Activated T-helper 17 cell treated with anti-CD3 and anti-CD28 coated beads, Interleukin-2, amount 50 U/mL, for 72 hours (primary cell): Measurements from ENCODE around the gene TFAP2B. TPM values are rescaled to one million over a fixed set of nuclear protein-coding genes. Genes with fewer than 3 reads are reported as not detected.

Experiments used
- ATAC-seq: fragments of 150-1000 bp; cut with Tn5 transposase; replicated peaks from 2 replicates; pipeline ENCODE4 v1.10.0; 2021; ENCODE audit warnings: mild to moderate bottlenecking, moderate library complexity
- H3K27ac Mint-ChIP-seq: one replicate; pipeline ENCODE4 v1.8.0; 2022; ENCODE audit warnings: mixed read lengths
- H3K27me3 Mint-ChIP-seq: one replicate; pipeline ENCODE4 v1.8.0; 2022; ENCODE audit warnings: mixed read lengths
- H3K36me3 Mint-ChIP-seq: one replicate; pipeline ENCODE4 v1.8.0; 2022; ENCODE audit warnings: low read depth, mild to moderate bottlenecking, mixed read lengths
- H3K4me1 Mint-ChIP-seq: one replicate; pipeline ENCODE4 v1.8.0; 2022; ENCODE audit warnings: mixed read lengths
- H3K4me3 Mint-ChIP-seq: one replicate; pipeline ENCODE4 v1.8.0; 2022; ENCODE audit warnings: mild to moderate bottlenecking, mixed read lengths
- H3K9me3 Mint-ChIP-seq: one replicate; pipeline ENCODE4 v1.8.0; 2022; ENCODE audit warnings: mixed read lengths
- total RNA-seq, 2 donors: library from RNA; stranded (reverse); gene quantifications; one replicate each; pipeline ENCODE4 v1.2.3, GENCODE V29; 2022

TFAP2B gene
- total RNA-seq, 2 donors from 2014 or later = not detected

- Mint-ChIP-seq H3K9me3 (no peaks in the 10 kb centered on the region), H3K4me3 (no peak overlapping the region), H3K27ac (no peak overlapping the region), H3K4me1 (no peaks in the 10 kb centered on the region), H3K27me3 (peaks cover 44% of the 10 kb centered on the region), H3K36me3 (no peaks in the 10 kb centered on the region)
- ATAC-seq = no peak
Observed at GRCh38 chr6:50834929-50835410, 16.3 kb downstream of the TFAP2B start.

DNA sequence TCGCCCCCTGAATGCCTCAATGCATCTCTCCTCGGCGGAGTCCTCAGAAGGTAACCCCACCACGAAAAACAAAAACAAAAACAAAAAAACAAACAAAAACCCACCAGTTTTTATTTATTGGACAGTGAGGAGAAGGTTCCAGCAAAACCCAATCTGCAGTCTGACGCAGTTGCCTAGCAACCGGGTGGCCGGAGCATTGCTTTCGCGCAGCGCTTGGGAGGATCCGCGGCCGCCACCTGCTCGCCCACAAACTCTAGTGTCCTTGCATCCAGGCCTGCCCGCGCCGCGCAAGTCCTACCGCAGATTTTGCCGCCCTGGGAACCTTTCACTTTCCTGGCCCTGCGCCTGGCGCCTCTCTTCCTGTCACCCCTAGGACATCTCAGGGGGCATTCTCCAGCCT is 17.6 kb downstream of the TFAP2B start:
- Mint-ChIP-seq H3K4me1 (no peaks in the 10 kb centered on the region), H3K9me3 (no peaks in the 10 kb centered on the region), H3K27me3 (peaks cover 52% of the 10 kb centered on the region), H3K27ac (no peak overlapping the region), H3K4me3 (no peak overlapping the region), H3K36me3 (no peaks in the 10 kb centered on the region)
- ATAC-seq = no peak

DNA sequence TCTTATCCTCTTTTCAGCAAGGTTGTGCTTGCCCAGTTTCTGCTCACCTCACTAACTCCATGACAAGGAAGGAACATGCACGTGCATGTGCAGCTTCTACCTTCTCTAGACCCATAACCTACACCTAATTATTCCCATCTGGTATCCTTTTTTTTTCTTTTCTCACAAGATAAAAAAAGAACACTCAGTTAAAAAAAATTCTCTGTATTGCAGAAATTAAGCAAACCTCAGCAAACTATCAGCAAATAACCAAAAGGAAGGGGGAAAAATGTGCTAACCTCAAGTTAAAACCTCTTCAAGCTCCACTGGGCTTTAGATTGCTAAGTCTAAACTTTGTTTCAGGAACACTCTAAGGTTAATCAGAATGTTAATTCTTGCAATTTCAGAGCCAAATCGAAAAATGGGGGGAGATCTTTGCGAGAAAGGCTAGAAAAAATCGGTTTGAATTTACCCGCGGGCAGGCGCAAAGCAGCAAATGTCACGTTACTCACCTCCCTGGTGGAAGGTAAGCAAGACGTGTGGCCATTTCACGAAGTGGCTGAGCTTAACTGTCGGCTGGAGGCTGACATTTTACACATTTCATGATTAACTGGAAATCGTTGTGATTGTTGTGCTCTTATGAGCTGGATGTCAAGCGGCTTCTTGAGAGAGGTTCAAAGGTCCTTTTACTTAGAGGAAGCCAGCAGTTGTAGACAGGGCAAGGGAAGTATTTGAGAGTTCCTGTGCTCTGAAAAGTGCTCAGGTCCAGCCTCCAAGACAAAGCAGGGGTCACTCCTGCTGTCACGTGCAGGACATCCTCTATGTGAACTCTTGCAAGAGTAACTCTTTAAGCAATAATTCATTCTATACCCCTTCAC is 19.1 kb downstream of the TFAP2B start:
- no peaks in the 10 kb centered on the region for H3K4me1 Mint-ChIP-seq
- H3K27ac Mint-ChIP-seq = no peak overlapping the region
- no peaks in the 10 kb centered on the region for H3K36me3 Mint-ChIP-seq
- peaks cover 58% of the 10 kb centered on the region for H3K27me3 Mint-ChIP-seq
- no peaks in the 10 kb centered on the region for H3K9me3 Mint-ChIP-seq
- H3K4me3 Mint-ChIP-seq = no peak overlapping the region
- no peak for ATAC-seq

DNA sequence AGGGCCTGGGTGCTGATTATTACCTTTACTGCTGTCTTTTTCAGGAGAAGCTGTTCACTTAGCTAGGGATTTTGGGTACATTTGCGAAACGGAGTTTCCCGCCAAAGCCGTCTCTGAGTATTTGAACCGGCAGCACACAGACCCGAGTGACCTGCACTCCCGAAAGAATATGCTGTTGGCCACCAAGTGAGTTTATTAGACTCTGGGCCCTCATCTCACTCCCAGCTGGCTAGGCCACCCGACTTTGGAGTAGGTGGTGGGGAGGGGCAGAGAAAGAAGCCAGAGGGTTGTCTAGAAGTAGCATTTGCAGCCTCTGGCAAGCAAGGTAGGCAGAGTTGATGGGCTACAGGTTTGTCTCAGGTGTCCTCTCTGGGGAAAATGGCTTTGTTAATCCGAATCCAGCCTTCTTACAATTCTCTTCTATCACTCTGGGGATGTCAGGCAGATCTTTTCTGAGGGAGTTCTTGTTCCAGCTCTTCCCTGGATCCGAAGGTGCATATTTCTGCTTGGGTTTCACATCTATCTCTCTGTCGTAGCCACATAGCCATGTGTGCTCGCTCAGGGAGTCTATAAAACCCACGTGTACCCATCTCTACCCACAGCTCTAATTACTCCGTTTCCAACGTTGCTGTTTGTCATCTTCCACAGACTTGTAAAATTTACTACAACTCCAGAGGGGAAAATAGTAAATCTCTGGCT is 21.6 kb downstream of the TFAP2B start:
- H3K9me3 Mint-ChIP-seq = no peaks in the 10 kb centered on the region
- H3K27ac Mint-ChIP-seq = no peak overlapping the region
- H3K4me3 Mint-ChIP-seq = no peak overlapping the region
- no peak for ATAC-seq
- H3K4me1 Mint-ChIP-seq = no peaks in the 10 kb centered on the region
- peaks cover 64% of the 10 kb centered on the region for H3K27me3 Mint-ChIP-seq
- no peaks in the 10 kb centered on the region for H3K36me3 Mint-ChIP-seq

DNA sequence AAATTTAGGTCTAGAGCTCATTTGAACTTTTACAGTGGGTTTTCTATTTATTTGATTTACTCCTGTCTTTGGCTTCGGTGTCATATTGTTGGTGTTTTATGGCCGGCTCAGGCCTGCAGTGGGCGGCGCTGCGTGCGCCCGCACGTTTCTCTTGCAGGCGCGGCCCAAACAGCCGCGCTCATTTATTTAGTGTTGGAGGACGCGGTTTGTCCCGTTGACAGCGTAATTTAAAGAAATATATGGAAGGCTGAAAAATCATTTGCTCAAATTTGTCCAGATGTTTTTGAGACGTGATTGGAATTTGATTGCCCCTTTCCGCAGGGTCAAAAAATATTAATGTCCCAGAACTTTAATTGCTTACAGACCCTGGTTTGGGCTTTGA is 22.1 kb downstream of the TFAP2B start:
- no peak for ATAC-seq
- Mint-ChIP-seq H3K4me1 (no peaks in the 10 kb centered on the region), H3K9me3 (no peaks in the 10 kb centered on the region), H3K4me3 (no peak overlapping the region), H3K27ac (no peak overlapping the region), H3K27me3 (peaks cover 62% of the 10 kb centered on the region), H3K36me3 (no peaks in the 10 kb centered on the region)

DNA sequence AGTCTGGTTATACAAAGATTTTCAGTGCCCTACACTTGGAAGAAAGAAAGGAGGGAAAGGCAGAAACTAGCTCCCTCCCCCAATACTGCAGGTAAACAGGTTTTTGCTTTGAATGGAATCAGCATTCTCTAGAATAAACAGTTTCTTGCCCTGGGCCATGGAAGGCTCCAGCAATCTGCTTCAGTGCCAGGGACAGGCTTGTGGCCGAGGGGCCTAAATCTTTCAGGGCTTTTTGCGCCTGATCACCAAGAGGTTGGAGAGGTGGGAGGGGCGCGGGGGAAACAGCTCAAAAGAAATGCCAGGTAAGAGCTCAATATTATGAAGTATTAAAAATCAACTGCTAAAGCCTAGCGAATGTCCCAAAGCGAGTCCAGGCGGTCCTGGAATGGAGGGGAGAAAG is 23.8 kb downstream of the TFAP2B start:
- Mint-ChIP-seq H3K4me3 (no peak overlapping the region), H3K36me3 (peaks cover 9% of the 10 kb centered on the region), H3K27ac (no peak overlapping the region), H3K9me3 (no peaks in the 10 kb centered on the region), H3K27me3 (peaks cover 65% of the 10 kb centered on the region), H3K4me1 (no peaks in the 10 kb centered on the region)
- no peak for ATAC-seq

DNA sequence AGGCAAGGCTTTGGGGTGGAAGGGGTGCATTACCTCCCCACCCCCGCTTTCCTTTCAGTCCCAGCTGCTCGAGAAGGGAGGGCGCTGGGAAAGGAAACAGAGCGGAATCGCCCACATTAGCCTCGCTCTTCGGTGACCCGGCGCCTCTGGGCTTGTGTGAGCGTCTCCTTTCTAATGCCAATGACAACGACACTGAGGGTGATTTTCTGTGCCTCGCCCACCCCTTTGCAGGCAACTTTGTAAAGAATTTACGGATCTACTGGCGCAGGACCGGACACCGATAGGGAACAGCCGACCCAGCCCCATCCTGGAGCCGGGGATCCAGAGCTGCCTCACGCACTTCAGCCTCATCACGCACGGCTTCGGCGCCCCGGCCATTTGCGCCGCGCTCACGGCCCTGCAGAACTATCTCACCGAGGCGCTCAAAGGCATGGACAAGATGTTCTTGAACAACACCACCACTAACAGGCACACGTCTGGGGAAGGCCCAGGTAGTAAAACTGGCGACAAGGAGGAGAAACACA is 24.3 kb downstream of the TFAP2B start:
- Mint-ChIP-seq H3K27ac (no peak overlapping the region), H3K4me3 (no peak overlapping the region), H3K27me3 (peaks cover 64% of the 10 kb centered on the region), H3K4me1 (no peaks in the 10 kb centered on the region), H3K9me3 (no peaks in the 10 kb centered on the region), H3K36me3 (peaks cover 9% of the 10 kb centered on the region)
- ATAC-seq = no peak

- no peaks in the 10 kb centered on the region for H3K4me1 Mint-ChIP-seq
- no peak for ATAC-seq
Observed at GRCh38 chr6:50843842-50844241, 25.2 kb downstream of the TFAP2B start.

GRCh38 chr6:50845499-50846143 is 26.9 kb downstream of the TFAP2B start:
- H3K9me3 Mint-ChIP-seq = no peaks in the 10 kb centered on the region
- H3K27ac Mint-ChIP-seq = no peak overlapping the region

More at GRCh38 chr6:50843842-50844241, 25.2 kb downstream of the TFAP2B start:
- peaks cover 62% of the 10 kb centered on the region for H3K27me3 Mint-ChIP-seq
- H3K36me3 Mint-ChIP-seq = peaks cover 9% of the 10 kb centered on the region
- H3K27ac Mint-ChIP-seq = no peak overlapping the region
- H3K9me3 Mint-ChIP-seq = no peaks in the 10 kb centered on the region
- H3K4me3 Mint-ChIP-seq = no peak overlapping the region

GRCh38 chr6:50846144-50846851 is 27.6 kb downstream of the TFAP2B start:
- ATAC-seq = no peak
- peaks cover 61% of the 10 kb centered on the region for H3K27me3 Mint-ChIP-seq
- H3K4me3 Mint-ChIP-seq = no peak overlapping the region
- no peak overlapping the region for H3K27ac Mint-ChIP-seq
- no peaks in the 10 kb centered on the region for H3K9me3 Mint-ChIP-seq
- H3K4me1 Mint-ChIP-seq = no peaks in the 10 kb centered on the region
- H3K36me3 Mint-ChIP-seq = peaks cover 9% of the 10 kb centered on the region

More at GRCh38 chr6:50845499-50846143, 26.9 kb downstream of the TFAP2B start:
- H3K4me3 Mint-ChIP-seq = no peak overlapping the region
- H3K4me1 Mint-ChIP-seq = no peaks in the 10 kb centered on the region
- no peak for ATAC-seq
- peaks cover 9% of the 10 kb centered on the region for H3K36me3 Mint-ChIP-seq
- H3K27me3 Mint-ChIP-seq = peaks cover 68% of the 10 kb centered on the region

DNA sequence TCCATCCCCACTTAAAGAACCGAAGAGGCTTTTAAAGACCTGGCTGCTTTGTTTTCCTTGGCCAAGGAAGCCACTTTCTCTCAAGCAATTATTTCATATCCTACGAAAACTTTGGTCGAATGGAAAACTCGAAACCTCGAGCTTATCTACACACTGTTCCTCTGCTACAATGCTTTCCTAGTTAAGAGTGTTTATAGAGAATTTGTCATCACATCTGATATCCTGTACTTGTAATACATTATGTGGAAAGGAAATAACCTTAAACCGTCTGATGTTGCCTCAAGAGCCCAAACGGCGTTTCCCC is 28.1 kb downstream of the TFAP2B start:
- no peak for ATAC-seq
- Mint-ChIP-seq H3K27me3 (peaks cover 56% of the 10 kb centered on the region), H3K36me3 (peaks cover 9% of the 10 kb centered on the region), H3K4me3 (no peak overlapping the region), H3K4me1 (no peaks in the 10 kb centered on the region), H3K9me3 (no peaks in the 10 kb centered on the region), H3K27ac (no peak overlapping the region)

DNA sequence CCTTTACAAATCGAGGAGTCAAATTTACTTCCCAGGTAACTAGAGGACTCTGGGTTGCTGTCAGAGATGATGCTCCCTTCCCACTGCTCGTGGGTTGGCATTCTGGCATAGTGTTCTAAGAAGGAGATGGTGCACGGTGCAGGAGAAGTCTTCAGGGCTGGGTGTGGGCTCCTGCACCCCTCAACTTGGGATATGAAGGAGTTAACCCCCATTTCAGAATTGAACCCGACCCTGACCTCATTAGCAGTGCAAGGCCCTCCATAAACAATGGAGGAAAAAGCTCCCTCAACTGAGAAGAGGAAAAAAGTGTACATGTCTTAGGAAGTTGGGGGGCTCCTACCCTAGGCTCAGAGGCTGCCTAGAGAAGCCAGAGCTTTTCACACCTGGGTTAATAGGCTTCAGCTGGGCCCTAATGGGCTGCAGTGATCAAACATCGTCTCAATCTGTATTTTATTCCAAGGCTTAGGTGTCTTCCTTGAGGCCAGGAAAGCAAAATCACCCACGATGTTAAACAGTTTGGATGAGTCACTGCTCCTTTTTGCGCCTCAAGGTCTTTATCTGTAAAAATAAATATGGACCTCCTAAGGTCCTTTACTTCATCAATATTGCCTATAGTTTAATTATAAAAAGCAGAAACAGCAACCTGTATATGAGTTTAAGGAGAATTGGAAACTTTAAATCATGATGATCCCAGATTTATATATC is 29.4 kb downstream of the TFAP2B start:
- ATAC-seq = no peak
- H3K4me1 Mint-ChIP-seq = no peaks in the 10 kb centered on the region
- H3K27ac Mint-ChIP-seq = no peak overlapping the region
- no peak overlapping the region for H3K4me3 Mint-ChIP-seq
- peaks cover 9% of the 10 kb centered on the region for H3K36me3 Mint-ChIP-seq
- H3K9me3 Mint-ChIP-seq = peaks cover 5% of the 10 kb centered on the region
- peaks cover 63% of the 10 kb centered on the region for H3K27me3 Mint-ChIP-seq

DNA sequence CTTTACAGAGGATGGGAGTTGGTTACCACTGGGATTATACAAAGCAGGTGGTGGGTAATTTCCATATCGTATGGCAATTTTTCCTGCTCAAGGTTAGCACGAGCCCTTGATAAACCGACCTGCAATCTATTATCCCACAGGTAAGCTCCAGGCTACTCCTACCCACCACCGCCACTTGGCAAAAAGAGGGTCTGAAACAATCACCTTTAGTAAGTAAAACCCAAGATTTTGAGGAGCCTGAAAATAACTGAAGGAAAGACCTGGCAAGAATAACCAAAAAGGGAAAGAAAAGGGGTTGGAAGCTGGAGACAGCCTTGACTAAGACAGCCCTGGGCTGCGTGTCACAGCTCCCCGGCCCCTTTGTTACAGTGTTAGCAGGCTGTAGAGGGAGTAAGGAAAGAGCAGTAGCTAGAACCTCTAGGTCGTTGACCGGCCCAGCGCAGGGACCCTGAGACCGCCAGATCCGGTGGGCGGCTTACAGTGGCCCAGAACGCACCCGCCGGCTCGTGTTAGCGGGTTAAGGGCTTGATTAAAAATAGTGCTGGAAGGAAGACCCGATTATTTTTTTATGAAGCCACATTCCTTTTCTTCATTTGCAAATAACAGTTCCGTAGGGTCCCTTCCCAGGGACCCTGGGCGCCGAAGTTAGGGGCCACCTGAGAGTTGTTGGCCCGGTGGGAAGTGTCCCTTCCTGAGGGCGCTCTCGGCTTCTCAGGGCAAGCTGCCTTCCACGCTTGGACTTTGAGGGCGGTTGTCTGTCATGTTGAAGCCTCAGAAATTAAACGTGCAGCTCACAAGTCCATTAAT is 30.5 kb downstream of the TFAP2B start:
- no peak overlapping the region for H3K4me3 Mint-ChIP-seq
- H3K27ac Mint-ChIP-seq = no peak overlapping the region
- H3K36me3 Mint-ChIP-seq = peaks cover 9% of the 10 kb centered on the region
- H3K27me3 Mint-ChIP-seq = peaks cover 60% of the 10 kb centered on the region
- H3K9me3 Mint-ChIP-seq = peaks cover 5% of the 10 kb centered on the region
- no peaks in the 10 kb centered on the region for H3K4me1 Mint-ChIP-seq
- no peak for ATAC-seq
